Vagina (tissue), 2 donors: ENCODE results near the gene MEFV.

ENCODE experiments used
- POLR2A ChIP-seq, 2 donors: fragments of 450-650 bp; IDR thresholded peaks; one replicate each; pipeline ENCODE4 v1.6.1; 2017; ENCODE audit warnings: antibody characterized with exemption in 2 of 2, mild to moderate bottlenecking in 2 of 2, moderate library complexity in 2 of 2
- TF ChIP-seq, protein P1 (sequence below), 3 experiments: fragments of 450-650 bp in 2 of 3; fragments of 200-600 bp in 1 of 3; sonication (generic) in 1 of 3; IDR thresholded peaks; one replicate each; pipeline ENCODE4 v1.5.1; 2017 to 2019; ENCODE audit warnings: antibody characterized with exemption in 3 of 3, mild to moderate bottlenecking in 2 of 3, moderate library complexity in 2 of 3

DNA sequence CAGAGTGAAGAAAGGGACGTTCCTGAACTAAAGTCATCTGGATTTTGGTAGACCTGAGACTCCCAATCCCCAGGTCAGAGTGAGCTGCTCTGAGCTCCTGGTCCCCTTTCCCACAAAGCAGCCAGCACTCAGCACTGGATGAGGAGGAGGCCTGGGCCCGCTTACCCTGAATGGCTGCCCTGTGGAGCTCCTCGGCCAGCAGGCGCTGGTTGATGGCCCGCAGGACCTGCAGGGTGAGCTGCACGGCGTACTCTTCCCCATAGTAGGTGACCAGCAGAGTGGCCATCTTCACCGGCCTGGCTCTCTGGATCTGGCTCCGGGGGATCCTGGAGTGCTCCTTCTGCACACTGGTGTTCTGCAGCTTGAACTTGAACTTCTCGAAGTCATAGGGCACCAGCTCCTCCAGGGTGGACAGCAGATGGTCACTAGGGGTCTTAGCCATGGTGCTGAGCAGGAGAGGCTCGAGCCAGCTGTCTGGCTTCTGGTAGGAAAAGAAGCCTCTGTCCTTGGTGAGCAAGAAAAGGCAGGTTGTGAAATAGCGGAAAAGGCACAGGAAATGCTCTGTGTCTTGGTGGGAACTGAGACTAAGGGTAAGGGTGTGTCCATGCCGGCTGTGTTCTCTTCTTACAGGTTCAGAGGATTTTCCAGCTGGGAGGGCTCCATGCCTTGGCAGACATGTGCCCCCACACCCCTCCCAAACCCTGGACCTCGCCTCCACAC is at the start of gene MEFV:
- TF ChIP-seq, protein P1, sequence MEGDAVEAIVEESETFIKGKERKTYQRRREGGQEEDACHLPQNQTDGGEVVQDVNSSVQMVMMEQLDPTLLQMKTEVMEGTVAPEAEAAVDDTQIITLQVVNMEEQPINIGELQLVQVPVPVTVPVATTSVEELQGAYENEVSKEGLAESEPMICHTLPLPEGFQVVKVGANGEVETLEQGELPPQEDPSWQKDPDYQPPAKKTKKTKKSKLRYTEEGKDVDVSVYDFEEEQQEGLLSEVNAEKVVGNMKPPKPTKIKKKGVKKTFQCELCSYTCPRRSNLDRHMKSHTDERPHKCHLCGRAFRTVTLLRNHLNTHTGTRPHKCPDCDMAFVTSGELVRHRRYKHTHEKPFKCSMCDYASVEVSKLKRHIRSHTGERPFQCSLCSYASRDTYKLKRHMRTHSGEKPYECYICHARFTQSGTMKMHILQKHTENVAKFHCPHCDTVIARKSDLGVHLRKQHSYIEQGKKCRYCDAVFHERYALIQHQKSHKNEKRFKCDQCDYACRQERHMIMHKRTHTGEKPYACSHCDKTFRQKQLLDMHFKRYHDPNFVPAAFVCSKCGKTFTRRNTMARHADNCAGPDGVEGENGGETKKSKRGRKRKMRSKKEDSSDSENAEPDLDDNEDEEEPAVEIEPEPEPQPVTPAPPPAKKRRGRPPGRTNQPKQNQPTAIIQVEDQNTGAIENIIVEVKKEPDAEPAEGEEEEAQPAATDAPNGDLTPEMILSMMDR (IDR thresholded peaks at IDR 0.05): no peak
- TF ChIP-seq POLR2A (IDR thresholded peaks at IDR 0.05): no peak
